NCI-H1436 (cell line): ENCODE data around the gene TMEM144.
"Not testable (repeated sequence)": the region's sequence is repeated elsewhere in the genome, so short reads cannot be mapped to it uniquely, and the experiment has no call there.

Source experiments
- DNase-seq: peaks from one replicate; lab custom pipeline; 2025; lab: John Stamatoyannopoulos, UW

TMEM144 gene

DNA sequence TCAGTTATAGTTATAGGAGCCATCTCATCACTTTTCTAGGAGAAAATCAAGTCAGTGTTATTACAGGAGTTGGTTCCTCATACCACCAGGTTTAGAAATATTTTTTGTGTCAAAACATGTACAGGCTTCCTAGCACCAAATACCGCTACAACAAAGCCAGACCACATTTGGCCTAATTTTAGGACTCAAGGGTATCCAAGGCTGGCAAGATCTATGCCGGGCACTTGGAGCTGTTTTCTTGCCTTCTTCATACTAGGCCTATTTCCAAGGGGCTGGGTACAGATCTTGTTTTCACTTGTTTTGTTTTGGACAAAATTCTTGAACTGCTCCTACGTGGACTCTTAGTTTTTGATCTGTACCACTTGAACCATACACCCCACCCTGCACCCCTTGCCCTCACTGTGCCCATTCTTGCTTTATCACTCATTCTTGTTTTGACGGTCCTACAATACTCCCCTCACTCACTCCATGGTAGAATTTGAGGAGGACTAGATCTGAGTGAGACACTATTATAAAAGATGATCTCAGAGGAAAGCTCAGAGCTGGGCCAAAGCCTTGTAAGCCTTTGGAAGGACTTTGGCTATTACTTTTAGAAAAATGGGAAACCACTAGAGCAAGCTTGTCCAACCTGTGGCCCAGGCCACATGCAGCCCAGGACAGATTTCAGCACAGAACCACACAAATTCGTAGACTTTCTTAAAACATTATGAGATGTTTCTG lies 17.7 kb upstream of the TMEM144 start:
- DNase-seq: no peak

DNA sequence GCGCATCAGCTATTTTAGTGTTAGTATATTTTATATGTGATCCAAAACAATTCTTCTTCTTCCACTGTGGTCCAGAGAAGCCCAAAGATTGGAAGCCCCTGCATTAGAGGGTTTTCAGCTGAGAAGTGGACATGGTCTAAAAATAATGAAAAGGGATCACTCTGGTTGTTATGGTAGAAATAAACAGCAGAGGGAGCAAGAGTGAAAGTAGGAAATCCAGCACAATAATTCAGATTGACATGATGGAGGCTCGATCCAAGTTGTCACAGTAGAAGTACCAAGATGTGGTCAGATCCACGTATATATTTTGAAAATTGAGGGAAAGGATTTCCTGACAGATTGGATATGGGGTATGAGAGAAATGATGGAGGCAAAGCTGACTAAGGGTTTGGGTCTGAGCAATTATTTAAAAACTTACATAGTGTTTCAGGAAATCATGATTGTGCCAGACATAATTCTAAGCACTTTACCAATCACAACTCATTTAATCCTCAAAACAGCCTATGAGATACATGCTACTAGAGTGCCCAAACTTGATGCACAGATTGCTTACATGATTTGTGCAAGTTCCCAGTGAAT lies 17.0 kb upstream of the TMEM144 start:
- DNase-seq: no peak

DNA sequence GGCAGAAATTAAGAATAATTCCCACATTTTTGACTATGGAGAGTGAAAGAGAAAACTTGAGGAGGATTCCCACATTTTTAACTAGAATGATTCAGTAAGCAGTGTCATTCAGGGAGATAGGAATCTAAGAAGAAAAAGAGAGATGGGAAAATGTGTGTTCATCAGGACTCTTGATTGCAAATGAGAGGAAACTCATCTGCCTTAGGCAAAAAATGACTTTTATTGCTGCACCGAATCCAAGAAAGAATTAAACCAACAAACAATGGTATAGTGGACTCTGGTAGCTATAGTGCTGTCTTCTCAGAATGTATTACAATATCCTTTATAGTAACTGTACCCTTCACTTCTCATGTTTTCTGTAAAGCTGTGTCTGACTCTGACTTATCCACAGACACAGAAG lies 15.0 kb upstream of the TMEM144 start:
- no peak for DNase-seq

DNA sequence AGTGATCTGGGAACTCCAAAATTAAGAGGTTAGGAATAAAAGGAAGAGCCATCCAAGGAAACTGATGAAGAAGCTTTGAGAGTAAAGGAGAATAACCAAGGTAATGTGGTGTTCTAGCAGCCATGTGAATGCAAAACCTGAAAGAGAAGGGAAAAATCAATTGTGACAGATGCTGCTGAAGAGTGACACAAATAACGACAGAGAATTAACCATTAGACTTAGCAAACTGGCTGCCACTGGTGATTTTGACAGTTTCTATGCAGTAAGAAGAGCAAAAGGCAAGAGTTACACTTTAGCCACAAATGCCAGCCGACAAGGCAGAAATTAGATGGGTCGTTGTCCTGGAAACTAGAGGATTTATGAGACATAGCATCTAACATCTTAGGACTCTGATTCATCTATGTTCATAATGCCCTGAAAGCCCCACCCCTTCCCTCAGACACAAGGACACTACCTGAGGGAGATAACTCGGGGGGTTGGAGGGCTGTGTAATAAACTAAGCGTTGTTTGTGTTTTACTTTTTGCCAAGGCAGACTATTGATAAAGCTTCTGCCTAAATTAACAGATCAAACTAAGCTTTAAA lies 13.0 kb upstream of the TMEM144 start:
- no peak for DNase-seq

DNA sequence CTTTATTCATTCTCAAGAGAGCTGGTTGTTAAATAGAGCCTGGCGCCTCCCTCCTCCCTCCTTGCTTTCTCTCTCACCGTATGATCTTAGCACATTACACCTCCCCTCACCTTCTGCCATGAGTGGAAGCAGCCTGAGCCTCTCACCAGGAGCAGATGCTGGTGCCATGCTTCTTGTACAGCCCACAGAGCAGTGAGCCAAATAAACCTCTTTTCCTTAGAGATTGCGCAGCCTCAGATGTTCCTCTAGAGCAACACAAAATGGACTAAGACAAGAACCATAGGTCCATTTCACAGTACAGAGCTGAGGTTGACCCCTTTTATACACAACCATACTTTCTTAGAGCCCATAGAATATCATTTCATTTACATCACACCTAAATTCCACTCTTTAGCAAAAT lies 10.1 kb upstream of the TMEM144 start:
- DNase-seq: no peak

DNA sequence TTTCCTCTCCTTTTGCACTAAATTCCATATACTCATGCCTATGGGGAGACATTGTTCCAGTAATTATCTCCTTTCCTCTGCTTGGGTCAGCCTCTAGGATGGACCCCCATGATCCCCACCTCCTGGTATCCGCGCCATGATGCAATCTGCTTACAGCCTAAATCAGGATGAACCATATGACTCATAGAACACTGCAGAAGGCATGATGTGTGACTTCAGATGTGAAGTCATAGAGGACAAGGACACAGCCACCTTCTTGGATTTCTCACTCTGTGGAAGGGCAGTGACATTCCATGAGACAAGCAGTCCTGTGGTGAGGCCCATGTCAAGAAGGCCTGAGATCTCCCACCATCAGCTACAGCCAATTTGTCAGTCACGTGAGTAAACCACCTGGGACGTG lies 9.0 kb upstream of the TMEM144 start:
- no peak for DNase-seq

DNA sequence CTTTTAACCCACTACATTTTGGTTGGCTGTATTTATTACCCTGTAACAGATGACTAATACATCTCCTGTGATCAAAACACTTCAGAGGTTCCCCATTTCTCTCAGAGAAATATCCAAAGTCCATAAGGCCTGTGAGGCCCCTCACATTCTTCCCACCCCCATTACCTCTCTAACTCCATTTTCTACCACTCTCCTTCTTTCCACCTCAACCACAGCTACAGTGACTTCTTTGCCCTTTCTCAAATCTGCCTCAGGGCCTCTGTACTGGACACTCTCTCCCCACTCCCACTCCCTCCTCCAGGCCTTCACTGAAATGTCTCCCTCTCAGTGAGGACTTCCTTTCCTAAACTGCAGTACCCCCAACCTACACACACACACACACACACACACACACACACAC lies 8.4 kb upstream of the TMEM144 start:
- DNase-seq: no peak

DNA sequence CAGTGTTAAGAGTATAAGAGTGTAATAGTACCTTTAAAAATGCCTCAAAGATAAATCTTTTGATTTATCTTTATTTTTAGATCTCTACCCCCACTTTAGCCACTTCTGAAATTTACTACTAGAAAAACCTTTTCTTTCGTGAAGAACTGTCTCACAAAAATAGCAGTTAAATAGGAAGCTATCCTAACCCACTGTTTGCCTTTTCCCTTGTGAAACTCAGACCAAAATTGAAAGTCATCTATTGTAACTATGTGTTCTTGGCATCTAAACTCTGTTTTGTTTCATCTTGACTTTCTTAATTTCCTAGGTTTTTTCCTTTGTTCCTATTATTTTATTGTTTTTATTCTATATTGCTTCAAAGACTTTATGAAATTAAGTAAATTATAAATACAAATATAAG lies 7.8 kb upstream of the TMEM144 start:
- DNase-seq: no peak

DNA sequence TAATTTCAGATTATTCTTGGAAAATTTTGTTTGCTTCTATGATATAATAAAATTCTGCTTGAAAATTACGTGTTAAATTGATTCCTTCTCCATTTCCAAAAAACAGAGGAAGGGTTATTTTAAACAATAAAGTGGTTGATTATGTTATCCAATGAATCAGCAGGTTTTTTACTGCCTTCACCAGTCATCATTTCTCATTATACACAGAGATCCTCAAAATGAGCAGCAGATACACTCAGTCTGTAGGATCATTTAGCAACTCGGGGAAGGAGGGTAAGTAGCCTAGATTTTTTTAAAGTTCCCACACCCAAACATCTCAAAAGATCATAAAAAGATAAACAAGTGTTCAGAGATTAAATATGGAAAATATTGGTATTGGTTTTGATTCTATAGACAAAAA lies 6.8 kb upstream of the TMEM144 start:
- DNase-seq: no peak

DNA sequence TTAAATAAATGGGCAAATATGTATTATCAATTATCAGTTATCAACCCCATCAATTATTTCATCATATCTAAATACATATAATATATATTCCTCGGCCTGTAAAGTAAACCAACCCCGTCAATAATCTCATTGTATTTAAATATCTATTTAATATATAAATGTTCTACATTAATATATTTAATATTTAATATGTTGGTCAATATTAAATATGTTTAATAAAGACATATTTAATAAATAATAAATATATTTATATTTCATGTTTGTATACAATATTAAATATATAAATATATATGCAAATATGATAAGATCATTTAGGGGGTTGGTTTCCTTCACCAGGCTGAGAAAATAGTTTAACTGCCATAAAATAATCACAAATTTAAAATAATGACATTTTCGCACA lies 6.4 kb upstream of the TMEM144 start:
- DNase-seq: no peak

DNA sequence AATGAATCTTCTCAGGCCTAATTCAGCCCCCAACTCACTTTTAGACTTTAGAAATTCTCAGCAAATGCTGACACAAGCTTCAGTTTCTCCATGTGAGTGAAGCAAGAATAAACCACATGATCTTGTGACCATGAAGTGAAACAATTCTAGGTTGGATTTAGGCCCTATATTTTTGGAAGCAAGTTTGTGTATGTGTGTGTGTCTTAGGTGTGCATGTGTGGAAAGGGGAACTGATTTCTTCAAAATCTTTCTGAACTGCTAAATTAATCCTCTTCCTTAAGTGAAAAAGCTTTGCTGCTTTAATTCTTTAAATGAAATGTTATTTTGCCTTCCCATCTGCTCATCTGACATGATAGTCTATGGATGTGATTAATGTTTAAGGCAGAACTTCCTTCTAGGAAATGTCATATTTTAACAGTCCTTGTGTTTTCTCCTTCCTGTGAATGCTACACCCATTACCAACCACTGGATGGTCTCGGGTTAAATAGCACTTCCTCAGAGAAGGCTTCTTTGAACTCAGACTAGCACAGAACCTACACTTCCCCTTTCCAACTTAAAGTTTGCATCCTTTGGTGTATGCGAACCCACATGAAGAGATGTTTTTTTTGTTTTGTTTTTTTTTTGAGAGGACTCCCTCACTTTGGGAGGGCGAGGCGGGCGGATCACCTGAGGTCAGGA lies 1.2 kb upstream of the TMEM144 start:
- DNase-seq: no peak

DNA sequence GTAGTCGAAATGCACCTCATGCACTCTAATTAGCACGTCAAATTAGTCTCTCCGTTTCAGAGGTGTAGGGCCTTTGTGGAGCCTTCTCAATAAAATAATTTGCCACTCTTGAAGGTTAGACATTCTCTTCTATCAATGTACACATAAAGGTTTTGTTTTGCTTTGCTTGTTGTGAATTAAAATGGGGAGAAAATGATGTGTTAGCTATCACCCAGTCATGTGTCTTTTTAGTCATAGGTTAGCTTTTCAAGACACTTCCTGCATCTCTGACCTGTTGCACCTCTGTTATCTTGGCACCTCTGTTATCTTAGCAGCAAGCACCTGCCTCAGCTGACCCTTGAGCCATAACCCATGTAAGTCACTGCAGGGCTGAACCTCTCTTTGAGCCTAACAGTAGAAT lies 936 bp downstream of the TMEM144 start:
- no peak for DNase-seq

DNA sequence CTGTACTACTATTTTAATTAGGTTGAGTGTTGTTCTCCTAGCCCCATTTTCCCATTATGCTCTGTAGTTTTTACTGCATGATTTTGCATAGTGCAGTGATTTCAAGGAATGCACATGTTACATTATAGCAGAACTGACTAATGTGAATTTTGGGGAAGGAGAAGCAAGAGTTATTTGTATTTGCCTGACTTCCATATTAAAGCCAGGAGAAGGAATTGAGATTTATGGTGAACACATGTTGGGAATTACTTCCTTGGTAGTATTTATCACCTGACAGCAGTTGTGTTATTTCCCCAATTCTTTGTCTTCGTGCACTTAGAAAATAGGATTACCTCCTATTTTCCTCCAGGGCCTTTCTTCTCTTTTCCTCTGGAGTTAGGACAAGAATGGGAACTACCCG lies 3.2 kb downstream of the TMEM144 start:
- no peak for DNase-seq

DNA sequence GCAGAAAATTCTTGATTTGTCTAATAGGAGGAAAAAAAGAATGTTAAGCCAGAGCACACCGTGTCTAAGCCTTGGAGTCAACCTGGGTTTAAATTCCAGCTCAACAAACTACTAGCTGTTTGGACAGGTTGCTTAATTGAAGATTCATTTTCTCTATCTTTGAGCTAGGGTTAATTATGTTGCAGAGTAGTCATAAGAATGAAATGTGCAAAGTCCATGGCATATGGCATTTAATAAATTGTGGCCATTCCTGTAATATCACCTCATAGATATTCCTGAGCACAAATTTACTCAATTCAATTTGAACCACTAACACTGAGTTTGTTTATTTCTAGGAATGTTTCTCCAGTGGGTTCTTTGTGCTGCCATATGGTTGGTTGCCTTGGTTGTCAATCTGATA lies 4.6 kb downstream of the TMEM144 start:
- no peak for DNase-seq

DNA sequence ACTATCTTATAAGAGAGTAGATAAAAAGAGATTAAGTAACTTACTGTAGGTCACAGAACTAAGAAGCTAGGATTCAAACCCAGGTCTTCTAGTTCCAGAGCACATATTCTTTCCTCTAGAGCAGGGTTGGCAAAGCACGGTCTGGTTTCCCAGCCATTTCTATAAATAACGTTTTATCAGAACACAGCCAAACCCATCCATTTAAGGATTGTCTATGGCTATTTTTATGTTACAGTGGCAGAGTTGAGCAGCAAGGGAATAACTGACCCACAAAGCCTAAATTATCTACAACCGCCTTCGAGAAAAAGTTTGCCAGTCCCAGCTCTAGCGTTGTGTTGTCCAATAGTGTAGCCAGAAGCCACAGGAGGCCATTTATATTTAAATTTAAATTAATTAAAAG lies 7.5 kb downstream of the TMEM144 start:
- DNase-seq: no peak

DNA sequence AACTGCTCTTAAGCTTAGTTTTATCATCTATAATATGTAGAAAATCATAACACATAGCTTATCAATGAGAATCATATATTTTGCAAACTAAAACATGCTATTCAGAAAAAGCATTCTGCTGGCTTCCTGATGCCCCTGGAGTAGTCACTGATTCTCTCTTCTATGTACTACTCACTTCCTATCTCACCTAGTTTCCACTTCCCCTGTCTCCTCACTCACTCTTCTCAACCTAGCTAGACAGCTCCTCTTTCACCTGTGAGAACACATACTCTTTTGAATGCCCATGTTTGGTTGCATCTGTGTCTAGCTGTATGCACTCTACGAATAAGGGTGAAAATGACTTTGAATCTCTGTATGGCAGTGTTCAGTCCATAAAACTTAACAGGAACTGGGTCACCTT lies 9.3 kb downstream of the TMEM144 start:
- DNase-seq: no peak

DNA sequence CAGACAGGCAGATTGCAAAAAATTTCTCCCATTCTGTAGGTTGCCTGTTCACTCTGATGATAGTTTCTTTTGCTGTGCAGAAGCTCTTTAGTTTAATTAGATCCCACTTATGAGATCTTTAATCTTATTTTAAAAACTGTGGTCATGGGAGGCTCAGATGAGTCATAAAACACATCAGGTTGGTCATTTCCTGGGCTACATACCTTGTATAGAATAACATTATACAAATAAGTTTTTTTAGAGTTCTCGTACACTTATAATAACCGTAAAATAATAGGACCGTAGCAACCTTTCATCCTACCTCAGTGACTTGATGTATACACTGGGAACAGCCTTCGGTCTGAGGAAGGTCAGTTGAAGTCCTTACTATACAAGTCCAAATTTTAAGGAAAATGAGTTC lies 14.0 kb downstream of the TMEM144 start:
- DNase-seq: not testable (repeated sequence)

DNA sequence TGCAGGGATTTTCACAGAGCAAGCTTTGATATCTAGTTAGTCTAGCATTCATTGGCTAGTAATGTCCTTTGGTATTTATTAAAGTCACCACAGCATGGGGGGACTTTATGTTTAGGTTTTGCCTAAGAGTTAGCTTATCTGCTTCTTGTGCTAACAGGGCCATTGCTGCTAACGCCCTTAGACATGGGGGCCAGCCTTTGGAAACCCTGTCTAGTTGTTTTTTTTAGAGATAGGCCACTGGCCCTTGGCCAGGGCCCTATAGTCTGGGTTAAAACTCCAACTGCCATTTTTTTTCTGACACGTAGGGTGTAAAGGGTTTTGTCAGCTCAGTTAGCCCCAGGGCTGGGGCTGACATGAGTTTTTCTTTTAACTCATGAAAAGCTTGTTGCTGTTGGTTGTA lies 14.7 kb downstream of the TMEM144 start:
- not testable (repeated sequence) for DNase-seq

DNA sequence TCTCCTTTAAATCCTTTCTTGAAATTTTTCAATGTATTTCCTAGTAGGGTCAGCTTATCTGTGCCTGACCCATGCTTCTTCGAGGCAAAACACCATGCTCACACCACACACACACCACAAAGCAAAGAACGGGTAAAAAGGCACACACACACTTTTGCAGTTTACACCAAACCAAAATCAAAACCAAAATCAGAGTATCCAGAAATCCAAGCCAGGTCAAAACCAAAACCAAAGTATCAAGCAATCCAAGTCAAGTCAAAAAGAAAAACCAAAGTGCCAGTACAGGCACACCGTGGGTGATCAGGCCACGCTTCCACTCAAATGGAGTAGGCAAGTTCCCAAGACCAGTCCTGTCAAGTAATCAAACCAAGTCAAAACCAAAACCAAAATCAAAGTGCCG lies 17.6 kb downstream of the TMEM144 start:
- DNase-seq: not testable (repeated sequence)

DNA sequence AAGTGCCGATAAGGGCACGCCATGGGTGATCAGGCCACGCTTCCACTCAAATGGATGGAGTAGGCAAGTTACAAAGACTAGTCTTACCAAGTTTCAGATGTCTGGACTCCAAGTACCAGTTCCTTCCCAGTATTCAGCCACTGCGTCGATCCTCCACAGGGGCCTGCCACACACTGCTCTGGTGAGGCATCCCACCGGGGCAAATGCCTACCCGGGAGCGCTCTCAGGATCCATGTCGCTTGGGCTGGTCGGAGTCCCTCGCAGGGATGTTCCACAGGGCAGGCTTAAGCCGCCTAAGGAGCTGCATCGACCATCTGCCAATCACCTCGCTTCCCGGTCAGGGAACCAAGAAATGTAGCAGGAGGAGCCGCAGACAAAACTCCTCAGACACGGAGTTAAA lies 18.1 kb downstream of the TMEM144 start:
- not testable (repeated sequence) for DNase-seq

DNA sequence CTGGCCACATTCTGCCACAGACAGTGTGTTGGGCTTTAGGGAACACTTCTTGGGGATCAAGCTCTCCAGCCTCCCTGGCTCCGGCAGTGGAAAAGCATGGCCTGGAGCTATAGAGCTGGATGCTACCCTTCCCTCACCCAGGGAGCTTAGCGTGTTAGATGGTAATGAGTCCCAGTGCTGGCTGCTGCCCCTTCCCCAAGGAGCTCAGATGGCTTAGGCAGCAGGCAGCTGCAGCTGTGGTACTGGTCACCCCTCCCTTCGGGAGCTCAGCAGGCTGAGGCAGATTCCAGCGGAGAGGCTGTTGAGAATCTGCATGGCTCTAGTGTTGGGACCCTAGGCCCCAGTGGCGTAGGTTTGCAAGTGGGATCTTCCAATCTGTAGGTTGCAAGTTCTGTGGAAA lies 19.5 kb downstream of the TMEM144 start:
- no peak for DNase-seq

DNA sequence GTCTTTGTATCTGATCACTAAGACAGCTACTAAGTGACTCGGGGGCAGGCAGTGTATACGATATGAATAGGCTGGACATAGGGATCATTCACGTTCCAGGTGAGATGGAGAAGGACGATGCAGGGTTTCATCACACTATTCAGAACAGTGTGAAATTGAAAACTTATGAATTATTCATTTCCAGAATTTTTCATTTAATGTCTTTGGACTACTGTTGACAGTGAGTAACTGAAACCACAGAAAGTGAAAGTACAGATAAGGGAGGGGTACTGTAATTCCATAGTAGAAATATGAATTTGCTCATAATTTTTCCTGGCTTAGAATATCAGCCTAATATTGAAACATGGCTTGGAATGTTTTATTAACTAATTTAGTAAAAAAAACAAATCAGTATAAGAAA lies 24.4 kb downstream of the TMEM144 start:
- DNase-seq: no peak

DNA sequence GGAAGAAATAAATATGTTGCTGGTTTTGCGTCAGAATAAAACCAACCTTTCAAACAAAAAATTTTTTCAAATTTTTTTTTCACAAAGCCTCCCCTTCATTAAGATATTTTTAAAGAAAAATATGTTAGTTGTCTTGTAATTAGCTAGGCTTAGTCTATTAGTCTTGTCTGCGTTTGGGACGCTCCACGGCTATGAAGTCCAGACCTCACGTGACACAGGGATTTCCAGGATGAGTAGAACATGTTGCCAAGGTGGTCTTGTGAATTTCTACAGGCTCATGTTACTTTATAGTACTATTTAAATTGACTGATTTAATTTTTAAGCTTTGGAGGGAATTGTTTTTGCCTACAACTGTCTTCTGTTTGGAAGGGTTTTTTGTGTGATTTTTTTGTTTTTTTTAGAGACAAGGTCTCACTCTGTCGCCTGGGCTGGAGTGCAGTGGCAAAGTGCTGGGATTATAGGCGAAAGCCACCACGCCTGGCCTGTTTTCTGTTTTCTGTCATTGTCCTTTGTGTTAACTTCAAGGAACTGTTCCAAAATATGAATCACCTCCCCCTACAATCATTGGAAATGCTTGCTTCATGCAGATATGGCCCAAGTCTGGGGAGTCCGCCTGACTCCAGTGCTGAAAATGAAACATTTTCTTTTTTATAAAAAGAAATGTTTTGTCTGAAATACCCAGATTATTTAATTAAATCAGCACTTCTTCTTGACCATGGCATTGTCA lies 26.2 kb downstream of the TMEM144 start:
- no peak for DNase-seq
